Liver (tissue), 9 donors: ENCODE measurements around the gene DPYD. TPM values are rescaled to one million over a fixed set of nuclear protein-coding genes. Genes with fewer than 3 reads are reported as not detected.

Source experiments
- DNase-seq: peaks from one replicate; pipeline ENCODE4 v3.0.0-alpha.2; 2017; ENCODE audit warnings: low spot score
- H3K27ac ChIP-seq, 2 donors: one replicate each; pipeline ENCODE4 v1.7.0; 2013; ENCODE audit warnings: inconsistent platforms in 2 of 2, low read length in 2 of 2, control low read depth in 1 of 2, low read depth in 1 of 2, mild to moderate bottlenecking in 1 of 2
- H3K27me3 ChIP-seq, 4 donors: one replicate each; pipeline versions ENCODE4 v1.6.1 to v1.7.0; 2013; ENCODE audit warnings: low read length in 3 of 4, inconsistent platforms in 1 of 4, mild to moderate bottlenecking in 1 of 4, moderate library complexity in 1 of 4; ENCODE audit not compliant: control insufficient read depth in 4 of 4, insufficient read depth in 4 of 4
- H3K36me3 ChIP-seq, 4 donors: one replicate each; pipeline versions ENCODE4 v1.6.1 to v1.7.0; 2013; ENCODE audit warnings: low read length in 3 of 4, mild to moderate bottlenecking in 3 of 4, low read depth in 1 of 4, moderate library complexity in 1 of 4; ENCODE audit not compliant: control insufficient read depth in 4 of 4, insufficient read depth in 3 of 4
- H3K4me1 ChIP-seq, 4 donors: one replicate each; pipeline versions ENCODE4 v1.6.1 to v1.7.0; 2013; ENCODE audit warnings: low read length in 3 of 4, mild to moderate bottlenecking in 3 of 4, moderate library complexity in 1 of 4; ENCODE audit not compliant: control insufficient read depth in 4 of 4, insufficient read depth in 4 of 4
- H3K4me3 ChIP-seq, 3 donors: one replicate each; pipeline versions ENCODE4 v1.6.1 to v1.7.0; 2013; ENCODE audit warnings: low read length in 3 of 3, control low read depth in 1 of 3, low read depth in 1 of 3, mild to moderate bottlenecking in 1 of 3
- H3K9ac ChIP-seq, 2 donors: one replicate each; pipeline ENCODE4 v1.7.0; 2013; ENCODE audit warnings: low read length in 2 of 2, mild to moderate bottlenecking in 2 of 2, moderate library complexity in 2 of 2, control low read depth in 1 of 2, low read depth in 1 of 2
- H3K9me3 ChIP-seq, 4 donors: one replicate each; pipeline versions ENCODE4 v1.6.1 to v1.7.0; 2013; ENCODE audit warnings: low read length in 3 of 4; ENCODE audit not compliant: control insufficient read depth in 4 of 4
- HNF4G ChIP-seq: IDR thresholded peaks from 2 replicates; pipeline ENCODE4 v1.6.1; 2016; ENCODE audit warnings: antibody characterized with exemption
- JUND ChIP-seq, 2 donors: IDR thresholded peaks; 2 replicates each; pipeline ENCODE4 v1.6.1; 2016; ENCODE audit warnings: antibody characterized with exemption in 2 of 2
- SP1 ChIP-seq: IDR thresholded peaks from 2 replicates; pipeline ENCODE4 v1.6.1; 2018; ENCODE audit warnings: antibody characterized with exemption, mild to moderate bottlenecking
- WGBS: extraction: QIAGEN DNeasy Blood & Tissue Kit; methylation state at CpG from one replicate; pipeline ENCODE4 v1.1.7; 2013; 5-methylcytosine and 5-hydroxymethylcytosine counted together
- polyA plus RNA-seq, 2 donors: library from polyadenylated mRNA; stranded (reverse) in 1 of 2; unstranded in 1 of 2; fragments of 200-250 nt in 1 of 2; fragments of >200 nt in 1 of 2; fragmentation: Nextera tagmentation in 1 of 2; extraction: Ambion mirVana in 1 of 2; gene quantifications; one replicate each; pipeline versions ENCODE4 v1.2.1 to v1.2.3, GENCODE V29; 2013 to 2015
- total RNA-seq, 2 donors: library from RNA; depleted of rRNA; stranded (reverse); fragments of >200 nt; gene quantifications; one replicate each; pipeline ENCODE4 v1.2.3, GENCODE V29; 2014
- donor health status: healthy.
- donor health status: healthy.
- donor health status: healthy.
- donor health status: healthy.
- donor health status: healthy.

DPYD gene
- total and polyA plus RNA-seq, 4 donors, result 16.2 to 142 (median 47.0) TPM

DNA sequence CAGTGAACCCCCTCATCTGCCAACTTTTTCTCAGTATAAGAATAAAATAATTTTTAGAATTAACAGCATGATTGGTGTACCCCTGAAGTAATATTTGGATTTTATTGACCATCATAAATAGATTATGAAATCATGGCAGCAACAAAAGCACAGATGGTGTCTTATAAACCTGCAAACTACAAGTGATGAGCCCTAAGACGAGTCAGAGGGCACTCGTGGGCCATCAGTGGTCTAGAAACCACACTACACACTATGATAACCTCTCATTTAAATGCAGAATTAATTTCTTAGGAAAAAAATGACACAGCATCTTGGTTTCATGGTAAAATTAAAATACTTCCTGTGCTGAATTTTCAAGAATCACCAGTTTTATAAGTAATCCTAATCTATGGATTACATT, 886.9 kb downstream of the DPYD start:
- H3K9me3 ChIP-seq, result no peaks in the 10 kb centered on the region
- TF ChIP-seq HNF4G, result no peak
- no peak for TF ChIP-seq JUND (IDR thresholded peaks at IDR 0.05)
- no peak for TF ChIP-seq SP1
- no peak for DNase-seq
- no peaks in the 10 kb centered on the region for H3K4me1 ChIP-seq
- H3K27ac ChIP-seq, result no peak overlapping the region
- H3K9ac ChIP-seq, result no peak overlapping the region
- no peaks in the 10 kb centered on the region for H3K36me3 ChIP-seq
- 56% methylated on average over 2 of the region's 2 CpGs for WGBS
- no peak overlapping the region for H3K4me3 ChIP-seq
- no peaks in the 10 kb centered on the region for H3K27me3 ChIP-seq
